ENCODE data around the gene ALK.

ALK gene

DNA sequence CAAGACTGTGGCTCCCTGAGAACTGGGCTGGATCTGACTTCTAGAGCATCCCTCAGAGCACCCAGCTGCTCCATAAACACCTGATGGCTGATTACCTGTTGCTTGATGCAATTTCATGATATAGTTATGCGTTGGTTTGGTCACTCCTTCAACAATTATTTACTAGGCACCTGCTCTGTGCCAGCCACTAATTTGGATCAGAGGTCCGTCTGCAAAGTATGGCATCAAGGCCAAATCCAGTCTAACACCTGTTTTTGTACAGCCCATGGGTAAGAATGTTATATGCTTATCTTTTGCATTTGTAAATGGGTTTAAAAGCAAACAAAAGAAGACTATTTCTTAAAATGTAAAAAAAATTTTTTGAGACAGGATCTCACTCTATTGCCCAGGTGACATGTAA, 348.2 kb downstream of the ALK start:
- DNase-seq, result no peak

DNA sequence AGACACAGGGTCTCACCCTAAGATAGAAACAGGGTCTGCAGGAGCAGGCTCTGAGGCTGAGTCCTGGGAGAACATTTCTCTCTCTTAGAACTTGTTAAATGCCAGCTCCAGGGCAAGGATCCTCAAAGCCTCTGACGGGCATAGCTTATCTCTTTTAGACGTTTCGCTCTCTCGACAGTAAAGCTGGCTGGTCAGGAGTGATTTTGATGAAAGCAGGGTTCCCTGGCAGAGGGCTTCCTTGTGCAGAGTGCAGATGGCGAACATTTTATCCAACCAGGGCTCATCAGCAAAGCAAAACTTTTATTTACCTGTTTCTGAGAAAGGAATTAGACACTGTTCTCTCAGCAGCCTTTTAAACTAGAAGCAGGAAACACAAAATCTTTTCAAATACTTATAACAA, 350.8 kb downstream of the ALK start:
- no peak for DNase-seq

DNA sequence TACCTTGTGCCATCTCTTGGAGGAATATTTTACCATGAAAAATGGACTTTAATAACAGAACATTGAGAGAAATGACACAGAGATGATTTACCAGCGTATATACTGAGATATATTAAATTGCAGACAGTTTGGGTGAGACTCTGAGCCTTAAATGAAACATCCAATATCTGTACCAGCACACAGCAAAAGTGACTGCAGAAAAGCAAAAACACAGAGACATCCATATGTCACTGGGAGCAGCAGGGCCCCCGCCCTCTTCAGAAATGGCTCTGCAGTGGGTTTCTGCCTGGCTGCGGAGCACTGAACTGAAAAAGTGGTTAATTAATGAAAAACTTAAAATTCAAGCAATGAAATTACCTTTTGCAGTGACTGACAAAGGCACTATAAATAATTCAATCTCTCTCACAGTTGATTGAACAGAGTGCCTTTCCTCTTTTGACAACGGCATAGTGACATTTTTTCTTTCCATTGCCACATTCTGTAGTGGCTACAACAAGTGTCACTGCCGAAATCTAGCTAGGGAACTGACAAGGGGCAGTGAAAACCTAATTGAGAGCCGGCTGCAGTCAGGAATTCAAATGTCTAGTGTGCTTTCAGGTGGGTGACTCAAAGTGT, 353.4 kb downstream of the ALK start:
- DNase-seq, result no peak

DNA sequence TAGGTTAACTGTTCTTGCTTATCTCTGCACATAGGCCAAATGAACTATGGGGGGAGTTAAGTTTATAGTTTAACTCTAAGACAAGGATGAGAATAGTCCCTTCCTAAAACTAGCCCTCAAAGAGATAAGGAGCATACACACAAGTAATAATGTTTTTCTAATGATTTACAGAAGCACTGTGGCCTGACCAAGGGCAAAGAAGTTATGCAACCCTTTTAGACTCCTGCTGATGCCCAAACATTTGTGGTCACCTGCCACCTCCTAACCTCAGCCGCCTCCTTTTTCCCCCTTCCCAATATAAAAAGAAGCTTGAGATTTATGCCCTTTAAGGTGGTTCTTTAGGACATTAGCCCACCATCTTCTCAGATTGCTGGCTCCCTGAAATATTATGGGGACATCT, 357.7 kb downstream of the ALK start:
- DNase-seq, result no peak

DNA sequence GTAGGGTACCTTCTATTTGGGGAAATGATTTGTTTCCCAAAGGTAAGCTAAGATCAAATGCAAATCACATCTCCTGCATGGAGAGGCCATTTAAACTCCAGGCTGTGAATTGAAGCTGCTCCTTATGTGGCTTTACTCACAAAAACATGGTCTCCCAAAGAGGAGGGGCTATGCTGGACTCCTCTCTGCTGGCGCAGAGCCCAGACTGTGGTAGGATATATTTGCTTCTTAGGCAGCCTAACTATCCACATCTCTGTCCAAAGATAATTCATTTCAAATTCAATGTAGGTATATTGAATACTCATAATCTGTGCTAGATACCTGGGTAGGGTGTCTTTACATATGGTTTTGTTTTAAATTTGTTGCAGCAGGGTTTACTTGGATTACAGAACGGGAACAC, 358.5 kb downstream of the ALK start:
- DNase-seq, result no peak

DNA sequence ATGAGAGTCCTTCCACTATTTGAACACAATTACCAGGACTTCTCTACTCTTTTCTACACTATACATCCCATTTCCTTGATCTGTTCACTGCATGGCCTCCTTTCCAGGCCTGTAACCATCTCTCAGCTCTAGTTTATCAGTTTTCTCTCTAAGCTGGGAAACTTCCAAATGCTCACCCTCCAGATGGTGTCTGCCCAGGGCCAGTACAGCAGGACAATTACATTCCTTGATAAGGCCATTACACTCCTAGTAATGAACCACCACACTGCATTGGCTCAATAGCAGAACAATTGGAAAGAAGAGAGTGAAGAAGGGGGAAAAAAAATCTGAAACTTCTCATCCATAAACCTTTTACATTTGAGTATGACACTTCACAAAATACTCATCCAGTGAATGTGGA, 359.1 kb downstream of the ALK start:
- DNase-seq, result no peak

DNA sequence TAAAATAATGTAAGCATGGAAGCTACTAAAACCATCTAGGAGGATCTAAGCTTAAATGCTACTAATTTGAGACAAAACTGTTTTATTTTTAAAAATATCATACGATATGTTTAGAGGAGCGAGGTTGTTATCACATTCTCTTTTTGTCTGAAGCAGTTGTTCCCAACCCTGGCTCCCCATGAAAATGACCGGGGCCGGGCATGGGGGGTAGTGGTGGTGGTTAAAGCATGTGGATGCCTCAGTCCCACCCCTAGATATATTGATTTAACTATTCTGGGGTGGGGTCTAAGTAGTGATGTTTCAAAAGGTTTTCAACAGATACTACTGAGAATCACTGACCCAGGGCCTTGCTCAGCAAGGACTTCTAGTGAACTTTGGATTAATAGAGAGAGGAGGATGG, 359.8 kb downstream of the ALK start:
- no peak for DNase-seq

DNA sequence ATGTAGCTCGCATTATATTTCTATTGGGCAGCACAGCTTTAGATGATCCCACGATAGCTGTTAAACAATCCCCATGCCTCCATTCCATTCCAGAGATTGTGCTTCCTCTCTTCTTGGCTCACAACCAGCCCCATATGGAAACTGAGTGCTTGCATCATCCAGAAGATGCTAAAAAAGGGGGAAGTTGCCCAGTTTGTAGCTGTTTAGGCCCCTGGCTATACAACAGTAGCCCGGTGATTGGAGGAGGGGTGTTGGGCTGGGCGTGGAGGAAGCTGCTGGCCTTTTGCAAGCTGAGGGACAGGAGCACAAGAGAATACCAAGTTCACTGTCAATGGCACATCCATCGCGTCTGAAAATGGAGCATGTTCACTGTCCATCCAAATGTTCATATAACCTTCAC, 360.2 kb downstream of the ALK start:
- DNase-seq, result no peak

DNA sequence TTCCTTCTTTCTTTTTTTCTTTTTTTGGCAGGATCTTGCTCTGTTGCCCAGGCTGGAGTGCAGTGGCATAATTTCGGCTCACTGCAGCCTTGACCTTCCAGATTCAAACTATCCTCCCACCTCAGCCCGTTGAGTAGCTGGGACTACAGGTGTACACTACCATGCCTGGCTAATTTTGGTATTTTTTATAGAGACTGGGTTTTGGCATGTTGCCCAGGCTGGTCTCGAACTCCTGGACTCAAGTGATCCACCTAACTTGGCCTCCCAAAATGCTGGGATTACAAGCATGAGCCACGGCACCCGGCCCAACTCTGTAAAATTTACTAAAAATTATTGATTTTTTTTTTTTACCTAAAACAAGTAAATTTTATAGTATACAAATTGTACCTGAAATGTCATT, 360.8 kb downstream of the ALK start:
- DNase-seq, result no peak

DNA sequence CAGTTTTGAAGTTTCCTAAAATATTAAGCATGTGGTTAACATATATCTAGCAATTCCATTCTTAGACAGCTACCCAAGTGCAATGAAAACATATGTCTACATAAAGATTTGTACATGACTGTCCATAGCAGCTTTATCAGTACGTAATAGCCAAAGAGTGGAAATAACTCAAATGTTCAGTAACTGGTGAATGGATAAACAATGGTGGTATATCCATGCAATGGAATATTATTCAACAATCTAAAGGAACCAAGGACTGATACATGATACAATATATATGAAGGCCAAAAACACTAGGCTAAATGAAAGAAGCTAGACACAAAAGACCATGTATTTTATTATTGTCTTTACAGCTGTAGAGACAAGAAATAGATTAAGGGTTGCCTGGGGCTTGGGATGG, 361.4 kb downstream of the ALK start:
- DNase-seq, result no peak

DNA sequence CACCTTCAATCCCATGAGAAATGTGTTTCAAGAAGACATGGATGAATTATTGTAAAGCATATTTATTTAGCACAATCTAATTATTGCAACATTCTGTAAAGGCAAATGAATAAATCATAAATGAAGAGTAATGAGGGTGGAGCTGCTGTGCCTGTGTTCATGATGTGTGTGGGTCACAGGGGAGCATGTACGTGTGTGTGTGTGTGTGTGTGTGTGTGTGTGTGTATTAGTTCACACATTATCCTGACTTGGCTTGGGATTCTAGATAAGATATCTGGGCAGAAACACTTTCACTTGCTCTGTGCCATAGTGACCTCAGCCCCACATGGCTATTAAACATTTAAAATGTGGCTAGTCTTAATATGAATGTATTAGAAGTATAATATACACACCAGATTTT, 361.8 kb downstream of the ALK start:
- no peak for DNase-seq

DNA sequence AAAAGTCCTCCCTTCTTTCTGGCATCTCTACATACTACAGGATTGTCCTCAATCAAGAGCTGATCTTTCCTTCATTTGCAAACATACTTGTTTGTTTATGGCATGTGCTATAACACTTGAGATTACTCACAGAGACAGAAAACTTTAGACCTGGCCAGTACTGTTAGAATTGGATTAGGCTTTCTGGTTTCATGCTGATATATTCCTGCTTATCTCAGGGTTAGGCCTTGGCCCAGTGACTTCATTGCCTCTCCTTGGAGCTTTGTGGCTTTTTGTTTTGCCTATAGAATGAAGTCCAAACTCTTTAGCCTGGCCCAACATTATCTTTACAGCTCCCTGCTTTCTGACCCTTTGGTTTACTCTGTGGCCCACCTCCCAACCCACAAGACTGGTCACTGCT, 363.3 kb downstream of the ALK start:
- DNase-seq, result no peak

DNA sequence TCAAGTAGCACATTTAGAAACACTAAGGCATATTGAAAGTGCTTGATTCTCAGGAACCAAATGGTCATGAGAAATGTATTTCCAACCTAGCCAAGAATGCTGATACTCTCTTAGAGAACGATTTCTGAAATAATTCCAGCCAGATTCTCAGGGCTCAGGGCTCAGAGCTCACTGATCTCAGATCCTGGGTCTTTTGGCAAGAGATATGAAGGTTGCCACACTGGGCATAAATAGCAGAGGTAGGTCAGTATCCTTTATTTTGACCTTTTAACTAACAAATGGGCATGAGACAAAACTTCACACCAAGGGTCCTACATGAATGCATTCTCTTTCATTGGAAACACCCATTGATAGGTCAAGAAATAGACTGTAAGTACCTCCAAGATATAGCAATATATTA, 364.1 kb downstream of the ALK start:
- no peak for DNase-seq

DNA sequence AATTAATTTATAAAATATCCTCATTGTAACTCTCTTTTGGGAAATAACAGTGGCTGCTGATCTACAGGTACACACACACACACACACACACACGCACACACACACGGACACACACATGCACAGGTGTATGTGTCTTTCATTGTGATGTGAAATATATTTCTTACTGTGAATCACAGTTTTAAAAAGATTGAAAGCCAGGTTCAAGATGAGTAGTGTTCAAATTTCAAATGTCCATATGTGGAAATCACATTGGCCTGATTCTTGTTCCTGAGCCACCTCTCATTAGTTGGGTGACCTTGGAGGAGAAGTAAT, 372.4 kb downstream of the ALK start:
- DNase-seq, result no peak

DNA sequence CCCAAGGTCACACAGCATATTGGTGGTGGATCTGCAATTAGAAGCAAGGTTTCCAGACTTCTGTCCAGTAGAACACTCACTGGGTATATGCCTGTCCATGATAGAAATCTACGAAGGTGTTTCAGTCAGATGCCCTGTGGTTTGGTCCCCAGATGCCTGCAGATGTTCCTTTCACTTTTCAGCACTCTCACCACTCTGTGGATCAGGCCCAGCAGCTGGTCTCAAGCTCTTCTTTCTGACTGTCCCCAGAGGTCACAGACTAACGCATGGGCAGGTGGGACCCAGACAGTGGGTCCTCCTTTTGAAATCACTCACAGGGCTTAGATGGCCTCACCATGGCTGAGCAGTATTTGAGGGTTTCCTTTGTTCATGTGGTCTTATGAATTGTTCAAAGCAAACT, 376.5 kb downstream of the ALK start:
- DNase-seq, result no peak

DNA sequence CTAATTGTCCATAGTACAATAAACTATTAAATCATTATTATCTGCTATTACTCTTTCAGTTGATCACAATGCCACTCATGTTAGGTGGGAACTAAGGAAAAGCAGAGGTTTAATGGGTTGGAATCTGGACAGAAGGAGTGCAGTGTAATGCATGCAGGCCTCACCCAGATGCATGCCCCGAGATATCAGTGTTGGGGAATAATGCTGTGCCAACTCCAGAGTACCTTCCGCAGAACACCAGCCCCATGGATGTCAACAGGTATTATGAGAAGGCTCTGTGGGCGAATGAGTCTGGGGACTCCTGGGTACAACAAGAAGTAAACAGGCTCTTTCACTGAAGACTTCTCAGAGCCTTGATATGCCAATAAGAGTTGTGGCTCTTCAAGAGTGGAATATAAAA, 377.4 kb downstream of the ALK start:
- DNase-seq, result no peak

DNA sequence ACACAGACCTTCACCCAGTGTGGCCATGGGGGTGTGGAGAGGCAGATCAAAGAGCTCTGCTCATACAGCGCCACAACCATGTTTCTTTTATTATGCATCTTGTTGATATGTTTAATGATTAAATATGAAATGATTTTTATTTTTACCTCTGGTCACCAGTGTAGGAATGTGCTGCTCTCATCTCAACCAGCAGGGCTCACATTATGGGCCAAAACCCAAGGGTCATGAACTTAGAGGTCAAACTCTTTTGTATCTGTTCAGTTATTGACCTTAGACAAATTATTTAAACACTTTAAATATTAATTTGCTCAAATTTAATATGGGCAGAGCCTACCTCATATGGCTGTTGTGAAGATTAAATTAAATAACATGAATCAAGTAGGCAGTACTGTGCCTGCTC, 386.2 kb downstream of the ALK start:
- no peak for DNase-seq

DNA sequence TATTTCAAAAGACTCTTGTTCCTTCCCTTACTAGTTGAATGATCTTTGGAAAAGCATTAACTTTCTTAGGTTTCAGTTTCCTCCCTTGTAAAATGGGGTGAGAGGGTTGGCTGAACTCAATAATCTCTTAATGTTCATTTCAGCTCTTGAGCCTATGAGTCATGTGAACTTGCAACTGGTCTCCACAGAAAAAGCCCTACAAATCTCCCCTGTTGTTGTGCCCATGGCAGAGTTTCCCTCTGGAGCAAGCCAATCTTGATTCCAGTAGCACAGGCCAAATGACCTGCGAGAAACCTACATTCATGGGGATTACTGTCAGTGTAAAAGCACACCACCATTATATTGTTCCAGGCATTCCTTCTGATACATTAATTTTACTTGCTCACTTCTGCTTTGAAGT, 388.9 kb downstream of the ALK start:
- no peak for DNase-seq

DNA sequence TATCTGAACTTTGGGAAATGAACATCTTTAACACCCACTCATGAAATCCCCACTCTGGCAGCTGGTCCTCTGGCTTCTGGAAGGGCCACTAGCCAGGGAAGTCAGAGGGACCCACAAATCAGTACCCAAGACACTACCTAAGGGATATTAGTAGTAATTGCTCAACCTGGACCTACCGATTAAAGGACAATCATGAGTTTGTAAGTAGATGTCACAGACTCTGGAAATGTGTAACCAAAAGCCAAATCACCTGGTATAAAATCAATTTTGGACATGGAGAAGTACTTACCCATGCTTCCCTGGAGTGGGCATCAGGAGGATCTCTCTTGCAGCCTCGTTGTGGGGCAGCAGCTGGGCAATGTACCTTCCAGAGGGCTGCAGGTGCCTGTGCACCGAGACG, 389.8 kb downstream of the ALK start:
- DNase-seq, result no peak

DNA sequence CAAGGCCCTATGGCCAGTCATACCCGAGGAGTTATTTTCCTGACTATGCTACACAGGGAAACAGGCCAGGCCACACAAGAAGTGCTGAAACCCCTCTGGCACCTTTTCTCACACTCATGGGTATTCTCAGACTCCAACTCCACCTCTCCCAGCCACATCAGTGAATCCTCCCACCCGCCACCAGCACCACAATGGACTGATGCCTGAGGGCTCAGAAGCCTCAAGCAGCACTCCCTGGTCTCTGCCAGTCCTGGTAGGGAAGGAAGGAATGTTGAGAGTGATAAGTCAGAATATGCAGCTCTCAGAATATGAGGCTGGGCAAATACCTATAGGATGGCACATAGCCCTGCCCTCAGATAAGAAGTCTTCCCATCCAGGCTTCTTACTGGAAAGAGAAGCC, 391.1 kb downstream of the ALK start:
- DNase-seq, result no peak

DNA sequence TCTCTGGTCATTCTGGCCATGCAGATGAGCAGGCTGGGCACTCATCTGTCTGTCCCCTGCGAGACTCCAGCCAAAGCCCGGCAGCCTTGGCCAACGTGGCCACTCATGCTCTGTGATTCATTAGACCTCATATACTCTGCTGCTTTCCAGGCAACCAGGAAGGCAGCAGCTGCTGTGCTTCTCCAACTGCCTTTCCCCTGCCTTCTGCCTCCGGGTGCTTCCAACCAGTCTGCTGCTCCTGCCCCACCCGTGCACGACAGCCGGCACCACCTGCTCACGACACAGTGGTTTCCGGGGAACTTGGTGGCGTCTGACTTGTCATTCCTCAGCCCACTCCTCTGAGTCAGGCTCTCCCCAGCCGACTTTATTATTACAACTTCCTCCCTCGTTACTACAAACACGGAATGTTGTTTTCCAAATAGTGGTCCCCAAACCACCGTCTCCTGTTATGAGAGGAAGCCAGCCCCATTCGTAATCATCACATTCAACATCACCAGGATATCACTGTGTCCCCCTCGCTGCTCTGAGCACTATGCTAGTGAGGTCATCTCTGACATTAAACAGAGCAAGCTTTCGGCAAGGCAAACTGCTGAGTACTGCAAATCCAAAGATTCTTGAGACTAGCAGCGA, 392.4 kb downstream of the ALK start:
- DNase-seq, result no peak

DNA sequence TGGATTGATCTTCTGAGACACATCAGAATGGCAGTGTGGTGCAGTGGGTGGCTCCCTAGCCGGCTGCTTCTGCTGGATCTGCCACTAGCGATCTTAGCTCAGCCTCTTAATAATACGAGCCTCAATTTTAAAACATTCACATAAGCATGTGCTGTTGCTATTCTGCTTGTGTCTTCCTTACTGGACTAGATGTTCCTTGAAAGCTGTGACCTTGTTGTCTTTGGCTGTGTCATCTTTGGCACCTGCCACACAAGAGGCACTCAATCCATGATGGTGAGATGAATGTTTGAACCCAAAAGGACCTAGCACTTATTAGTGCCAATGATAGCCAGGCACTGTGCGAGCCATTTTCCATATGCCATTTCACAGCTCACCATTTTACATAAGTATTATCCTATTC, 393.0 kb downstream of the ALK start:
- DNase-seq, result no peak

DNA sequence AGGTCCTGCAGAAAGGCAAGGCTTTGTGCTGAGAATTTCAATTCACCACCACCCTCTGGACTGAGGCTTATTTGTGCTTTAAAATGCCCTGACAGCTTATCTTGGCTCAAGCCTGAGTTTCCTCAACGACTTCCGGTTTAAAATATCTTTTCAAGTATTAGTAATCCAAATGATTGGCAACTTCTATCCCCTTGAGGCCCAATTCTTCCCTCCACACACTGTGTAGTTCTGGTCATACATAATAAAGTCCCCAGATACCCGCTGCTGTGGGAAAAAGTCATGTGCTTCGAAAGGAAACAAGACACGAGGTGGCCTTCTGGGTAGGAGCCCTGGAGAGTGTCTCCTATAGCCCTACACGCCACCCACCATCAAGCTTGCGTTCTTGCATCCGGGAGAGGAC, 393.4 kb downstream of the ALK start:
- no peak for DNase-seq

DNA sequence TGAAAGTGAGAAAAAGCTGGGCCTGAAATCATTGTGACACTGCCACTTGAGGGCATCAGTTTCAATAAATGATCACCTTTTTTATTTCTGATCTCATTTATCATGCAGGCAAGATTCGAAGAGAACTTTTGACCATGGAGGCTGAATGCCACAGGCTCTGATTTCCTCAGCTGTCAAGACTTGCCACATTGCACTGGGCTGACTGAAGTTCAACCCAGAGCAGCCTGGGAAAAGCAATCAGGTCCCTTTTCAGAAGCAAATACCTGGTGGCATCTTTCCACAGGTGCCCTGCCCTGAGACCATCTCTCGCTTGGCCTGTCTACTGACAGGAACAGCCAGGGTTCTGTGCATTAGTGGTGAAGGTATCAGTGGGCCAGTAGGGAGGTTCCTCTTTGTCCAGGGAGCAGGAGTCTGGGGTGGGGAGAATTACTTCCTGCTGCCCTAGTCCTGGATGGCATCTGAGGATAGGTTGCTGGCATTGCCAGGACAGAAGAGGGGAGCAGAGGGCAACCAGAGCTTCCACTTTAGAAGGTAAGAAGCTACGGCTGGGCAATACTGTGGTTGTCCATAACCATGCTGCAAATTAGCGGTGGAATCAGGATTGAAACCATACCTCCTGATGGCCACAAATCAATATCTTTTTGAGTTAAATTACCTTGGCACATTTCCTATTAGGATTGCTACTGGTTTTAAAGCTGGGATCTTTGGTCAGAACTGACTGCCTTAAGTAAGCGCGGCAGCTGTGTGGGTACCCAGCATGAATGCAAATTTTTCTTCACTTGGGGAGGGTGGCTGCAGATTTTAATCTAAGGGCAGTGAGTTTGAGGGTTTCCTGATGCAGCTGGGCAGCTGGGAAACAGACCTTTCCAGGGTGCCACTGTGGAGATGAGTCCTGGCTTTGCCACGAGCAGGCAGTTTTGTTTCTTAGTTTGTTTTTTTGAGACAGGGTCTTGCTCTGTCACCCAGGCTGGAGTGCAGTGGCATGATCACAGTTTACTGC, 394.5 kb downstream of the ALK start:
- DNase-seq, result no peak
